ENCODE results near the gene TEDDM1.

Gene TEDDM1

GRCh38 chr1:182408435-182409075 is 8.1 kb upstream of the TEDDM1 start:
- no peak overlapping the region for H3K4me3 ChIP-seq (replicated peaks in 1 of 2; ENCODE audit: low read depth in 2 of 2, low read length in 2 of 2)
- no peak for DNase-seq (ENCODE audit: low read depth in 2 of 2)
- TF ChIP-seq, protein P1, sequence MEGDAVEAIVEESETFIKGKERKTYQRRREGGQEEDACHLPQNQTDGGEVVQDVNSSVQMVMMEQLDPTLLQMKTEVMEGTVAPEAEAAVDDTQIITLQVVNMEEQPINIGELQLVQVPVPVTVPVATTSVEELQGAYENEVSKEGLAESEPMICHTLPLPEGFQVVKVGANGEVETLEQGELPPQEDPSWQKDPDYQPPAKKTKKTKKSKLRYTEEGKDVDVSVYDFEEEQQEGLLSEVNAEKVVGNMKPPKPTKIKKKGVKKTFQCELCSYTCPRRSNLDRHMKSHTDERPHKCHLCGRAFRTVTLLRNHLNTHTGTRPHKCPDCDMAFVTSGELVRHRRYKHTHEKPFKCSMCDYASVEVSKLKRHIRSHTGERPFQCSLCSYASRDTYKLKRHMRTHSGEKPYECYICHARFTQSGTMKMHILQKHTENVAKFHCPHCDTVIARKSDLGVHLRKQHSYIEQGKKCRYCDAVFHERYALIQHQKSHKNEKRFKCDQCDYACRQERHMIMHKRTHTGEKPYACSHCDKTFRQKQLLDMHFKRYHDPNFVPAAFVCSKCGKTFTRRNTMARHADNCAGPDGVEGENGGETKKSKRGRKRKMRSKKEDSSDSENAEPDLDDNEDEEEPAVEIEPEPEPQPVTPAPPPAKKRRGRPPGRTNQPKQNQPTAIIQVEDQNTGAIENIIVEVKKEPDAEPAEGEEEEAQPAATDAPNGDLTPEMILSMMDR (IDR thresholded peaks at IDR 0.05; ENCODE audit: low read depth, low read length): no peak

DNA sequence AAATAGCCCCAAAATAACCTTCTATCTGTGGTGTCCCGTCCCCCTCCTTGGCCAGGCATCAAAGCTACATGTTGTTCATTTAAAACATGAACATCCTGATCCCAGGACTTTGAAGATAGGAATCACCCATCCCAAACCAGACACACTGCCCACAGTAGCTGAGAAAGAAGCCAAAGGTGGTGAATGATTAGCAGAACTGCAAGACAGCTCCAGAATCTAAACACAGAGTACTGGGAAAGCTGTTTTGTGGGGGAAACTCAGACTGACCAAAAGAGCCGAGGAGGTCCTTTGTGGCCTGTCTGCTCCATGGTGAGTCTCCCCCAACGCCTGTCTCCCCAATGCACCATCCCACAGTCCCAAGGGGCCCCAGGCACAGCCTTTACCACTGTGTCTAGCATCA is 7.3 kb upstream of the TEDDM1 start:
- DNase-seq (ENCODE audit: low read depth in 2 of 2): no peak

GRCh38 chr1:182406012-182406411 is 5.5 kb upstream of the TEDDM1 start:
- TF ChIP-seq, protein P1 (IDR thresholded peaks at IDR 0.05; ENCODE audit: low read depth, low read length): no peak
- H3K4me3 ChIP-seq (replicated peaks in 1 of 2; ENCODE audit: low read depth in 2 of 2, low read length in 2 of 2): no peak overlapping the region
- DNase-seq (ENCODE audit: low read depth in 2 of 2): no peak

More for the DNA sequence above, 7.3 kb upstream of the TEDDM1 start:
- no peak overlapping the region for H3K4me3 ChIP-seq (replicated peaks in 1 of 2; ENCODE audit: low read depth in 2 of 2, low read length in 2 of 2)
- TF ChIP-seq, protein P1 (IDR thresholded peaks at IDR 0.05; ENCODE audit: low read depth, low read length): no peak

- TF ChIP-seq, protein P1 (IDR thresholded peaks at IDR 0.05; ENCODE audit: low read depth, low read length): no peak
- DNase-seq (ENCODE audit: low read depth in 2 of 2): no peak
- H3K4me3 ChIP-seq (replicated peaks in 1 of 2; ENCODE audit: low read depth in 2 of 2, low read length in 2 of 2): no peak overlapping the region
Observed at GRCh38 chr1:182405578-182405977, 5.1 kb upstream of the TEDDM1 start.

DNA sequence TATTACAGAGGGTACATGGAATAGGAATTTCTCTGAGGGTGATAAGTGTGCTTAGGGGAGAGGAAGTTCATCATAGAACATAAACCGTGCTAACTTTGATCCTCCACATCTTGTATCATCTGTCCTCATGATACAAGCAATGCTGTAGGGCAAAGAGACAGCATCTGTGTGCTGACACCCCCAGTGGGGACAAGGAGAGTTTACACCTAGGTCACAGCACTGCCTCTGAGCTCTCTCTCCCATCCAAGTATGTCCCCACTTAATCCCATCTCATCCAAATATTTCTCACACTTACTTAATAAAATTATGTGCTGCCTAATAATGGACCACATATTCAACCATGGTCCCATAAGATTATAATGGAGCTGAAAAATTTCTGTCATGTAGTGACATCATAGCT is 4.3 kb upstream of the TEDDM1 start:
- no peak for DNase-seq (ENCODE audit: low read depth in 2 of 2)
- TF ChIP-seq, protein P1 (IDR thresholded peaks at IDR 0.05; ENCODE audit: low read depth, low read length): no peak
- H3K4me3 ChIP-seq (replicated peaks in 1 of 2; ENCODE audit: low read depth in 2 of 2, low read length in 2 of 2): no peak overlapping the region

GRCh38 chr1:182397653-182398393 is 2.6 kb downstream of the TEDDM1 start:
- peak in 1 of 2 donors; percentile 18 for DNase-seq (ENCODE audit: low read depth in 2 of 2)
- no peak overlapping the region for H3K4me3 ChIP-seq (replicated peaks in 1 of 2; ENCODE audit: low read depth in 2 of 2, low read length in 2 of 2)
- TF ChIP-seq, protein P1 (IDR thresholded peaks at IDR 0.05; ENCODE audit: low read depth, low read length): no peak
